ENCODE data around the gene SLC39A9.
"Not testable (repeated sequence)": the region's sequence is repeated elsewhere in the genome, so short reads cannot be mapped to it uniquely, and the experiment has no call there.

SLC39A9 gene

GRCh38 chr14:69413483-69413882, 15.0 kb downstream of the SLC39A9 start:
- H3K4me3 ChIP-seq (replicated peaks in 1 of 2; ENCODE audit: low read depth in 2 of 2, low read length in 2 of 2) = no peak overlapping the region
- no peak for DNase-seq (ENCODE audit: low read depth in 2 of 2)
- TF ChIP-seq, protein P1, sequence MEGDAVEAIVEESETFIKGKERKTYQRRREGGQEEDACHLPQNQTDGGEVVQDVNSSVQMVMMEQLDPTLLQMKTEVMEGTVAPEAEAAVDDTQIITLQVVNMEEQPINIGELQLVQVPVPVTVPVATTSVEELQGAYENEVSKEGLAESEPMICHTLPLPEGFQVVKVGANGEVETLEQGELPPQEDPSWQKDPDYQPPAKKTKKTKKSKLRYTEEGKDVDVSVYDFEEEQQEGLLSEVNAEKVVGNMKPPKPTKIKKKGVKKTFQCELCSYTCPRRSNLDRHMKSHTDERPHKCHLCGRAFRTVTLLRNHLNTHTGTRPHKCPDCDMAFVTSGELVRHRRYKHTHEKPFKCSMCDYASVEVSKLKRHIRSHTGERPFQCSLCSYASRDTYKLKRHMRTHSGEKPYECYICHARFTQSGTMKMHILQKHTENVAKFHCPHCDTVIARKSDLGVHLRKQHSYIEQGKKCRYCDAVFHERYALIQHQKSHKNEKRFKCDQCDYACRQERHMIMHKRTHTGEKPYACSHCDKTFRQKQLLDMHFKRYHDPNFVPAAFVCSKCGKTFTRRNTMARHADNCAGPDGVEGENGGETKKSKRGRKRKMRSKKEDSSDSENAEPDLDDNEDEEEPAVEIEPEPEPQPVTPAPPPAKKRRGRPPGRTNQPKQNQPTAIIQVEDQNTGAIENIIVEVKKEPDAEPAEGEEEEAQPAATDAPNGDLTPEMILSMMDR (IDR thresholded peaks at IDR 0.05; ENCODE audit: low read depth, low read length) = no peak

DNA sequence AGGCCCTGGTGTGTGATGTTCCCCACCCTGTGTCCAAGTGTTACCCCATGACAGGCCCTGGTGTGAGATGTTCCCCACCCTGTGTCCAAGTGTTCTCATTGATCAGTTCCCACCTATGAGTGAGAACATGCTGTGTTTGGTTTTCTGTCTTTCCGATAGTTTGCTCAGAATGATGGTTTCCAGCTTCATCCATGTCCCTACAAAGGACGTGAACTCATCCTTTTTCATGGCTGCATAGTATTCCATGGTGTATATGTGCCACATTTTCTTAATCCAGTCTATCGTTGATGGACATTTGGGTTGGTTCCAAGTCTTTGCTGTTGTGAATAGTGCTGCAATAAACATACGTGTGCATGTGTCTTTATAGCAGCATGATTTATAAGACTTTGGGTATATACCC, 17.6 kb downstream of the SLC39A9 start:
- DNase-seq (ENCODE audit: low read depth in 2 of 2); H3K4me3 ChIP-seq (replicated peaks in 1 of 2; ENCODE audit: low read depth in 2 of 2, low read length in 2 of 2): not testable (repeated sequence)

DNA sequence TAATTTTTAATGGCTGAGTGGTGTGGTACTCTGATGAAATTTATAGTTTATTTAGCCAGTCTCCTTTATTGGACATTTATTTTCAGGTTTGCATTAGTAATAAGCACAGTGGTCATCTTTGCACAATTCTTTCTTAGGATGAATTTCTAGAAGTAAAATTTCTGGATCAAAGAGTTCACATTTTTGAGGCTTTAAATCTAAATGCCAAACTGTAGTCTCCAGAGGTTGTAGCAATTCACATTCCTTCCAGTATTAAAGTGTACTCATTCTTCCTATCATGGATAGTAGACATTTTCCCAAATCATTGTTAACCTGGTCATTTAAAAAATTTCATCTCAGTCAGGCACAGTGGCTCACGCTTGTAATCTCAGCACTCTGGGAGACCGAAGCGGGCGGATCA, 24.8 kb downstream of the SLC39A9 start:
- peak; percentile 14 to 38 for DNase-seq (ENCODE audit: low read depth in 2 of 2)
- TF ChIP-seq, protein P1 (IDR thresholded peaks at IDR 0.05; ENCODE audit: low read depth, low read length) = no peak
- H3K4me3 ChIP-seq (replicated peaks in 1 of 2; ENCODE audit: low read depth in 2 of 2, low read length in 2 of 2) = no peak overlapping the region

GRCh38 chr14:69424149-69424923, 25.8 kb downstream of the SLC39A9 start:
- TF ChIP-seq, protein P1 (IDR thresholded peaks at IDR 0.05; ENCODE audit: low read depth, low read length) = no peak
- DNase-seq (ENCODE audit: low read depth in 2 of 2) = peak in 1 of 2 donors; percentile 40
- H3K4me3 ChIP-seq (replicated peaks in 1 of 2; ENCODE audit: low read depth in 2 of 2, low read length in 2 of 2) = no peak overlapping the region

DNA sequence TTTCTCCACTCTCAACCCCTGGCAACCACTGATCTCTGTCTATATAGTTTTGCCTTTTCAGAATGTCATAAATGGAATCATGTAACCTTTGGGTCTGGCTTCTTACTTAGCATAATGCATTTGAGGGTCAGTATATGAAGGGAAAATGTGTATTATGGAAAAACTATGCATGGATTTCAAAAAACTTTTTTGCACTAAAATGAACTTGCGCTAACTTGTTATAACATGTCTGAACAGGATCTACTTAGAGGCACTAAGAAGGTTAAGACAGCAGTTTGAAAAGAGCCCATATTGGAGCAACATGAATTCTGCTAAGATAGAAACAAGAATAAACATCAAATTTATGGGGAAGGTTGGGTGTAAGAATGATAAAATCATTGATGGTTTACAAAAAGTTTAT, 29.1 kb downstream of the SLC39A9 start:
- TF ChIP-seq, protein P1 (IDR thresholded peaks at IDR 0.05; ENCODE audit: low read depth, low read length) = no peak
- no peak for DNase-seq (ENCODE audit: low read depth in 2 of 2)
- no peak overlapping the region for H3K4me3 ChIP-seq (replicated peaks in 1 of 2; ENCODE audit: low read depth in 2 of 2, low read length in 2 of 2)

DNA sequence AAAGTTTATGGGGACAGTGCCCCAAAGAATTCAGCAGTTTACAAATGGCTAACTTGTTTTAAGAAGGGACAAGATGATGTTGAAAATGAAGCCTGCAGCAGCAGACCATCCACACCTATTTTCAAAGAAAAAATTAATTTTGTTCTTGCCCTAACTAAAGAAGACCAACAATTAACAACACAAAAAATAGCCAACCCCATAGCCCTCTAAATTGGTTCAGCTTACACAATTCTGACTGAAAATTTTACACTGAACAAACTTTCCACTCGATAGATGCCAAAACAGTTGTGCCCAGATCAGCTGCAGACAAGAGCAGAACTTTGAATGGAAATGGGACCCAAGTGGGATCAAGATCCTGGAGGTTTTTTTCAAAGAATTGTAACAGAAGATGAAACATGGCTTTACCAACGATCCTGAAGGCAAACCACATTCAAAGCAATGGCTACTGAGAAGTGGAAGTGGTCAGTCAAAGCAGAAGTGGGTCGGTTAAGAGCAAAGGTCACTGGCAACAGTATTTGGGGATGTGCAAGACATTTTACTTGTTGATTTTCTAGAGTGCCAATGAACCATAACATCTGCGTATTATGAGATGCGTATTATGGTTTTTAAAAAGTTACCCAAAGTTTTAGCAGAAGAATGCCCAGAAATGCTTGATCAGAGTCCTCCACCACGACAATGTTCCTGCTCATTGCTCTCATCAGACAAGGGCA, 30.0 kb downstream of the SLC39A9 start:
- no peak overlapping the region for H3K4me3 ChIP-seq (replicated peaks in 1 of 2; ENCODE audit: low read depth in 2 of 2, low read length in 2 of 2)
- TF ChIP-seq, protein P1 (IDR thresholded peaks at IDR 0.05; ENCODE audit: low read depth, low read length) = no peak
- no peak for DNase-seq (ENCODE audit: low read depth in 2 of 2)

DNA sequence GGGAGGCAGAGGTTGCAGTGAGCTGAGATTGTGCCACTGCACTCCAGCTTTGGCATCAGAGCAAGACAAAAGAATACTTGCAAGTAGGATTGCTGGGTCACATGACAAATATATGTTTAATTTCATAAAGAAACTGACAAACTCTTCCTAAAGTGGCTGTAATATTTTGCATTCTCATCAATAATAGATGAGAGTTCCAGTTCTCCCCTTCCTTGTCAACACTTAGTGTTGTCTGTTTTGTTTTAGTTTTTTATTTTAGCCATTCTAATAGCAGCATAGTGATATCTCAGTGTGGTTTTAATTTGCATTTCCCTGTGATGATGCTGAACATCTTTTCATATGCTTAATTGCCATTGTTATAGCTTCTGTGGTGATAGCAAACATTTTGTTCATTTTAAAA, 31.2 kb downstream of the SLC39A9 start:
- TF ChIP-seq, protein P1 (IDR thresholded peaks at IDR 0.05; ENCODE audit: low read depth, low read length) = no peak
- H3K4me3 ChIP-seq (replicated peaks in 1 of 2; ENCODE audit: low read depth in 2 of 2, low read length in 2 of 2) = no peak overlapping the region
- no peak for DNase-seq (ENCODE audit: low read depth in 2 of 2)
